NCI-H1417 treated with DMSO at 0.1 percent for 48 hours (cell line): ENCODE measurements around the gene MCFD2.
"Not testable (repeated sequence)": the region's sequence is repeated elsewhere in the genome, so short reads cannot be mapped to it uniquely, and the experiment has no call there.

ENCODE experiments used
- DNase-seq: peaks from one replicate; lab custom pipeline; 2025; lab: John Stamatoyannopoulos, UW

MCFD2 gene

DNA sequence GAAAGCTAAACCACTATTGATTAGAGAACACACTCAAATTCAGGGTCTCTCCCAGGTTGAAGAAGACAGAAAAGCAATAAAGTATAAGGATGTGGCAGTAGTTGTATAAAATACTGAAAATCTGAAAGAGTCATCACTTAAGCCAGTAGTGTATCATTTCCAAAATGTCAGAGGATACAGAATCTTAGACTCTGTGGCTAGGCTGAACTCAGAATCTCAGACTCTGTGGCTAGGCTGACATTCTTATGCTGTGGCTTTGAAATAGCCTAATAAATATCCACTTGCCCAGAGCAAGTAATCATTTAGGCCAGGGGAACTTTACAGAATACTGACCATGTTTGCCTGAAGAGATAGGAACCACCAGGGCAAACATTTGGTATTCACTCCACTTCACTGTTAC lies 13.1 kb downstream of the MCFD2 start:
- no peak for DNase-seq

DNA sequence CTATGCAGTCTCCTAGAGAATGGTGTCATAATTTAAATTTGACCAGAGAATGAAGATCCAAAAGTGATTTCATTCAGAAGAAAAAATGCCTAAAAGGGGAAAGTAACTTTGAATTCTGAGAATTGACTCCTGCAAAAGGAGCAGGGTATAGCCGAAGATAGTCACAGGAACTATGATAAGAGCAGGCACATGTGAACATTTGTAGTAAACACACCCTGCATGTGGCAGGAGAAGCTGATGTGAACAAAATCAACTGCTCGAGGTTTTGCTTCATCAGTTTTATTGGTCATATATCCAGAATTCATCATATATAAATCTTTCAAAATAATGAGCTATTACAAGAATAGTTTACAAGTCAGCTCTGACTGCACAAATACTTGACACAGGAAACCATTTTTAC lies 14.0 kb downstream of the MCFD2 start:
- DNase-seq, result no peak

DNA sequence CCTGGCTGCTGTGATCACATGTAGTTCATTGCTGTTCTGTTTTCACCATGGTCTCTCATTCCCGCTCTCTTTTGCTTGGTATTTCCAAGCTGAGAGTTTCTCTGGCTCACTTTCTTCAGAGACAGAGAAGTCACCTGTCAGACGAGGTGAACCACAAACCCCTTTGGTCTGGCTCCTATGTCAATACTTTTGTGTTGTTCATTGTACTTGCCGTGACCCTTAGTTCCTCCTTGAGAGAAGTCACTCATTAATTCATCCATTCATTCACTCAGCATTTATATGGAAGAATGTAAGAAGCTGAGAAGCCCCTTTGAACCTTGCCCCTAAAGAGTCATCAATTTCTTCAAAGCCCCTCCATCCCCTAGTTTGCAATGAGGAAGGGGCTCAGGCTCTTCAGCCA lies 15.2 kb downstream of the MCFD2 start:
- no peak for DNase-seq

DNA sequence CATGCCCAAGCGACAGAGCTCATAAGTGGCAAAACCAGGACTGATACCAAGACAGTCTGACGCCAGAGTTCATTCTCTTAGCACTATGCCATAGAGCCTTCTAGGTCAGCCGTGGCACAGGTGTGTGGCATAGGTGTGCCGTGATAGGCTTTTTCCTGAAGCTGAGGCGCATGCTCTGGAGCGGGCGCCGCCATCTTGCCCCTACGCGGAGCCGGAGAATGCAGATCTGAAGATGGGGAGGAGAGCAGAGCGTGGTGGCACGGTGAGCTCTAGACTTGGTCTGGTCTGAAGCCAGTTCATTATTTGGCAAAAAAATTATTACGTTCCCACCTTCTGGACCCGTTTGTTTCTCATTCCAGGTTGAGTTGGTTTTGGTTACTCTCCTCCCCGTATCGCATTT lies 16.6 kb downstream of the MCFD2 start:
- DNase-seq, result no peak

DNA sequence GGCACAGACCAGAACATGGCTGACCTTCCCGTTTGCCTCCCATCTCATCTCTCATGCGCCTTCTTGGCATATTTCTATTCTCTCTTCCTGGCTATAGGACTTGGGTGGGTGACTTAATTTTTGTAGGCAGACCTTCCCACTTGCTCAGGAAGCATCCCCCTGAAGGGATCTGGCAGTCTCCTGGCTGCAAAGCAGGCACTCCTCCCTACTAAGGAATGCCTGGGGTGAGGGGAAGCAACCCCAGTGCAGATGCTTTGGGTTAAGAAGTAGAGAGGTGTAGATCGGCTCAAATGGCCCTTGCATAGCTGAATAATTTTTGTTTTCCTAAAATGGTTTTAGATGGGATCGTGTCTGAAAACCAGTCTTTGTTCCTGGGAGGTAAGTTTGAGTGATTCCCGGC lies 17.6 kb downstream of the MCFD2 start:
- DNase-seq, result no peak

DNA sequence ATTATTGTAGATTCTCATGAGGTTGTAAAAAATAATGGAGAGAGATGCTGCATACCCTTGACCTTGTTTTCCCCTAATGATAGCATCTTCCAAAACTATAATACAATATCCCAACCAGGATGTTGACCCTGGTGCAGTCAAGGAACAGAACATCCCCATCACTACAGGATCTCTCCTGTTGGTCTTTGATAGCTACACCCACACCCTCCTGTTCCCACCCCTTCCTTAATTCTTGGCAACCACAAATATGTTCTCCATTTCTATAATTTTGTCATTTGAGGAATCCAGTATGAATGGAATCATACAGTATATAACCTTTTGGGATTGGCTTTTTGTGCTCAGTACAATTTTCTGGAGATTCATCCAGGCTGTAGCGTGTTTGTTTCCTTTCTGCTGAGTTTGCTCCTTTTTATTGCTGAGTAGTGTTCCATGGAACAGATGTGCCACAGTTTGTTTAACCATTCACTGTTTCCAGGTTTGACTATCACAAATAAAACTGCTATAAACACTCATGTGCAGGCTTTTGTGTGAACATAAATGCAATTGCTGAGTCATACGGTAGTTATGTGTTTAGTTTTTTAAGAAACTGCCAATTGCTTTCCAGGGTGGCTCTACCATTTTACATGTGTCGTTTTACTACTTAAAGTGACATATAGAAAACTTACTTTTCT lies 22.2 kb downstream of the MCFD2 start:
- DNase-seq, result no peak

DNA sequence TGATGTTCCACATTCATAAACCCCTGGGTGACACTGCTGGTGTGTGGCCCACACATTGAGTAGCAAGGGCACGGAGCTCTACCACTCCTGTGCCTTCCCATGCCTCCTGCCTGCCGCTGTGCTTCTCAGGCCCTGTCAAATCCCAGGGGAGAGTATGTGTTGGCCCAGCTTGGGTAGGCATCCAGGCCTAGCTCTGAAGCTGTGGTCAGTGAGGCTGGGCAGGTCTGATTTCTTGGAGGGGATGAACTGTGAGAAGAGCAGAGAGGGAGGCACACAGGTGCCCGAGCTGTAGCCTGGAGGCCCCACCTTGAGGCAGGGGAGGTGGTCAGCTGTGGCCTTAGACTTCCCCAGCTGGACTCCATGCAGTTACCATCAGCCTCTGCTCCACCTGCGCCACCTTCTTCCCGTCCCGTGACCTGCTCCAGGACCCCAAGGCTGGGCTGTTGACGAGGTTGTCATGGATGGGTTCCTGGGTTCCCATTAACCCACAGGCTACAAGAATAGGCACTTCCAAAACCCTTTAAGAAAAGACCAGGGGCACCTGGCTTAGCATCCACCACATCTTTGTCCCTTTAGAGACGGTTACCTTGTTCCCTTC lies 23.6 kb downstream of the MCFD2 start:
- no peak for DNase-seq

DNA sequence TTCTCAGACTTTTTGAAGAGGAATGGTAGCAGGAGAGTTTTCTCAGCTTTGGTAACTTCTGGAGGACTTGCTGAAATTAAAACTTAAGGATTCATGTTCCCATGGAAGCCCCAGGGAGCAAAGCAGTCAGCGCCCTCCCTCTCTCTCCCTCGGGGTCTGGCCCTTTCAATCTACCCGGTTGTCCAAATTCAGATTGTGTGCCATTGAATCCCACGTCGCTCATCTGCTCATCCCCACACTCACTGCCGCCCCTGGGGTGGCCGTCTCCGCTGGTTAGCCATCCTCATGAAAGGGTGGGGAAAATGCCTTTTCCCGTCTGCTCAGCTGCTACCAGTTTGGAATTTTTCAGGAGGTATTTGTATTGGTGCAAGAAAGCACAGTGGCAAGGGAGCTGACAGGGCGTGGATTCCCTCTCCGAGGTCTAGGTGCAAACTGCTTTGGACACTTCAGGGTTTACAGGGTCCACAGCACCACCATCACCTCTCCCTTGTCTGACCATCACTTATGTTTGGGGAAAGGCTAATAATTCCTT lies 27.1 kb downstream of the MCFD2 start:
- DNase-seq, result no peak

DNA sequence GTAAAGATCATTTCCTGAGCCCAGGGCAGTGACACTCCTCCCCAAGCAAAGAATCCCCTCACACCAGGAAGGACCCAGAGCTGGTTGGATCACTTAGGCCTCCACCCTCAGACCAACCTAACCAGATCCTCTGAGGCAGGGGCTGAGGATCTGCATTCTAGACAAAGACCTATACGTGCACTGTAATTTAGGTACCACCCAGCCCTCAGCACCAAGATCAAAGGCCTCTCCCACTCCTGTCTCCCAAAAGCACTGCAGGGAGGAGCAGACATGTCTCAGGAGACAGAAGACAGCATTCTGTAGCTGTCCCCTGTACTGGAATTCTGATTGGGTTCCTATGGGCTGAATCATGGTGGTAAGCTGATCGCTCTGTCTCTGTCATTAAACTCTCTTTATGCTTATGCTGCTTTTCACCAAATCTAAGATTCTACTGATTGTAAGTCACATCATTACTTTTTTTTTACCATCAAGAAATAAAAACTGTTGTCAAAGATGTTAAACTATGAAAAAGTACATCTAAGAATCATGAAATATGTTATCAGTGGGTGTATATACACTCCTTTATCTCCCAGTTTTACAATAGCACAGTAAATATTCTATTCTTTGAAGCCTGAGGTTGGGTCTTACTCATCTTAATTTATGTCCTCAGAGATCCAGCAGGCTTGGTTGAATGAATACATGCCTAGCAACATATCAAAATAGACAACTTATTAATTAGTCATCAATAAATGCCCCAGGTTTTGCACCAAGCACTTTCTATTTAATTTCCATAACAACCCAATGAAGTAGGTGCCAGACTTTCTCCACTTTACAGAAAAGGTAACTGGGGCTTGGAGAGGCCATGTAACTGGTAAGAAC lies 28.3 kb downstream of the MCFD2 start:
- DNase-seq, result no peak

DNA sequence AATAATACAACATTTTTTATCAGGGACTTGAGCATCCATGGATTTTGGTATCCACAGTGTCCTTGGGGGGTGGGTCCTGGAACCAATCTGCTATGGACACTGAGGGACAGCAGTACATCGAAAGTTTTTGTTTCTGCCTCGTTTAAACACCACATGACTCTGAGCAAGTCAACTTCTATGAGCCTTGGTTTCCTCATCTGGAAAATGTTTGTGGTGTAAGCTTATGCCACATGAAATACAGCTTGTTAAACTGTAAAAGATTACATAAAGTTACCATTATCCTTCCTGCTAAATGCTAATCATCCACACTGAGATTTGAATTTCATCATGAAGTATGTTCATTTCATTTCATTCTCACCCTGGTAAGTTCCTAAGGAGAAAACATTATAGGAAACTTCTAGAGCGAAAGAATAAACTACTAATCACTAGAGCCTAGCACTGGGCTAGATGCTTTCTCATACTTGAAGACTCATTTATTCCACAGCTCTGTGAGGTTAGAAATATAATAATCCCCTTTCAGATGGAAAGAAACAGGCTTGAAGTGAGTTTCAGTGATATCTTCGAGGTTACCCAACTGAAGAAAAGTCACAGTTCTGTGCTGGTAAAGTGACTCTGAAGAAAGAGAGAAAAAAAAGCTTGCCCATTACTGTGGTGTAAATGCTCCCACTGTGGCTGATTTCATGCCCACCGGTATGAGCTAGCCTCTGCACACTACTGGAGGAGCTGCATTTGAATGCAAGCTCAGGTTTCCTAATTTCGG lies 29.2 kb downstream of the MCFD2 start:
- DNase-seq, result no peak

DNA sequence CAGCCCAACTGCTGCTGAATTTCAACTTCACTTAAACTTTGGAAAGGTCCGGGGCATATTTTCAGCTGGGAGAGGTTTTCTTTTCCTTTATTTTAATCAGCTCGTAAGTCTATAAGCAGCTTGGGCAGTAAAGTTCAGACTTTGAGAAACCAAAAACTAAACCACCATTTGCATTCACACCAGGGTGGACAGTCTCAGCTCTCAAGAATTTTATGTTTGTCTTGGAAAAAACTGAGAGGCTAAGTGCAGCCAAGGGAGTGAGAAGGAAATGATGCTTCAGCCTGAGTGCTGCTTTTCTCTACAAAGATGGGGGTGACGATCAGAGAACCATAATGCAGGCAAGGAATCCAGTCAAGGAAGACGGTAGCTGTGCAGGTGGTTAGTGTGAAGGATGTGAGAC lies 30.2 kb downstream of the MCFD2 start:
- no peak for DNase-seq

DNA sequence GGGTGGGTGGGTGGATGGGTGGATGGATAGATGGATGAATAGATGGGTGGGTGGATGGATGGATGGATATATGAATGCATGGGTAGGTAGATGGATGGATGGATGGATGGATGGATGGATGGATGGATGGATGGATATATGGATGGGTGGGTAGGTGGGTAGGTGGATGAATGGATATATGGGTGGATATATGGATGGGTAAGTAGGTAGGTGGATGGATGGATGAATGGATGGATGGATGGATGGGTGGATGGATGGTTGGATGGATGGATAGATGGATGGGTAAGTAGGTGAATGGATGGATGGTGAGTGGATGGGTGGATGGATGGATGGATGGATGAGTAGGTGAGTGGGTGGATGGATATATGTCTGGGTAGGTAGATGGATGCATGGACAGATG lies 36.1 kb downstream of the MCFD2 start:
- no peak for DNase-seq

DNA sequence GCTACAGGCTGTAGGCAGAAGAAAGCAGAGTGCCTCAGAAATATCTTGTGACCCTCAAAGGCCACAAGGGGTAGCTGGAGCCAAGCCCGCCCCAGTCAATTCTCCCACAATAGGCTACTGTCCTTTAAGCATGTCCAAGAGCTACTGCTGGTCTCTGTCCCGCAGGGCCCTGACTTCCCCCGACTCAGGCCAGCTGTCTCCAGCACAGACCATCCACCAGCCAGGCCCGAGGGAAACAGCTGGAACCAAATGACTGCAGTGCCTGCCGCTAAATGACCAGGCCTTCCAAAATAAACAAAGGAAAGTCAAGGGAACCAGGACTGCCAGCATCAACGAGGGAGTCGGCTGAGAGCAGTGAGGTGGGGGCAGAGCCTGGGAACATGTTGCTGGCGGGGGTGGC lies 36.7 kb downstream of the MCFD2 start:
- DNase-seq, result no peak

DNA sequence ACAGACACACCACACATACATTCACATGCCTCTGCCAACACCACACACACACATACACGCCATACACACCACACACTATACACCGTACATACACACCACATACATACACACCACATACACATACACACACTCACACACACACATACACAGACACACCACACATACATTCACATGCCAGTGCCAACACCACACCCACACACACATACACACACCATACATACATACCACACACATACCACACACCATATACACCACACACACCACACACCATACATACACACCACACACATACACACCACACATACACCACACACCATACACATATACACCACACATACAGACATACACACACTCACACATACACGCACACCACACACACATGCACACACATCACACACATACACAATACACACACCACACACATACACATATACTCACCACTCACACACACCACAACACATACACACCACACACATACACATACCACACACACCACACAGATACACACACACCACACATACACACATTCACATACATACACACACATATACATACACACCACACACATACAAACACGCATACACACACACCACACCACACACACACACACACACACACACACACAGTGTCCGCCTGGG lies 37.2 kb downstream of the MCFD2 start:
- DNase-seq, result no peak

DNA sequence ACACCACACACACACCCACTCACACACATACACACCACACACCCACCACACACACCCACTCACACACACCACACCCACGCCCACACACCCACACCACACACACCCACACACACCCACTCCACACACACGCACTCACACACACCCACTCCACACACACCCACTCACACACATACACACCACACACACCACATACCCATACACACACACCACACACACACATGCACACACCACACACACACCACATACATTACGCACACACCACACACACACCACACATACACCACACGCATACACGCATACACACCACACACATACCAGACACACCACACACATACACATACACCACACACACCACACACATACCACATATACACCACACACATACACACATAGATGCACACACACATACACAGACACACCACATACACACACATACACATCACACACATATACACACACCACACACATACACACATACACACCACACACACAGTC lies 37.9 kb downstream of the MCFD2 start:
- no peak for DNase-seq

DNA sequence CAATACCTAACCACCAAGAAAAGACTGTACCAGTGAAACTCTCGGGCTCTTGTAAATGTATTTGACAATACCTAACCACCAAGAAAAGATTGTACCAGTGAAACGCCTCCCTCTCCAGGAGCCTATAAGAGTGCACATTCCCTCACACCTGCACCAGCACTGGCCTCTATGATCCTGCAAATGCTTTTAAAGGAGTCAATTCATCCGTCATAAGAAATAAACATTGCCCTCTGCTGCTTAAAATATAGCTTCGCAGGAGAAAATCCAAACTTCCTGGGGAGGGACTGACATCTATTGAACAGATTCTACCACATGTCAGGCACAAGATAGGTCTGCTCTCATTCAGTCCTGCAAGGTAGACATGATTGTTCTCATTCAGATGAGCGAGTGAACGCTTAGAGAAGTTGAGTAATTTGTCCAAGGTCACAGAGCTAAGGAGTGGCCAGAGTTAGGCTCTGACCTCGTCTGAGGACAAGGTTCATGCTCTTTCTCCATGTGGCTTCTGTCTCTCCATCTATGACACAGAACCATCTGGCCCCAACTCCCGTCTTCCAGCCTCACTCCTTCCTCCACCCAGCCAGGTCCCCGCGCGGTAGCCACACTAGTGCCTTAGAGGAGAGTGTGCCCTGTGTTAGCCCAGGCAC lies 38.7 kb downstream of the MCFD2 start:
- no peak for DNase-seq

DNA sequence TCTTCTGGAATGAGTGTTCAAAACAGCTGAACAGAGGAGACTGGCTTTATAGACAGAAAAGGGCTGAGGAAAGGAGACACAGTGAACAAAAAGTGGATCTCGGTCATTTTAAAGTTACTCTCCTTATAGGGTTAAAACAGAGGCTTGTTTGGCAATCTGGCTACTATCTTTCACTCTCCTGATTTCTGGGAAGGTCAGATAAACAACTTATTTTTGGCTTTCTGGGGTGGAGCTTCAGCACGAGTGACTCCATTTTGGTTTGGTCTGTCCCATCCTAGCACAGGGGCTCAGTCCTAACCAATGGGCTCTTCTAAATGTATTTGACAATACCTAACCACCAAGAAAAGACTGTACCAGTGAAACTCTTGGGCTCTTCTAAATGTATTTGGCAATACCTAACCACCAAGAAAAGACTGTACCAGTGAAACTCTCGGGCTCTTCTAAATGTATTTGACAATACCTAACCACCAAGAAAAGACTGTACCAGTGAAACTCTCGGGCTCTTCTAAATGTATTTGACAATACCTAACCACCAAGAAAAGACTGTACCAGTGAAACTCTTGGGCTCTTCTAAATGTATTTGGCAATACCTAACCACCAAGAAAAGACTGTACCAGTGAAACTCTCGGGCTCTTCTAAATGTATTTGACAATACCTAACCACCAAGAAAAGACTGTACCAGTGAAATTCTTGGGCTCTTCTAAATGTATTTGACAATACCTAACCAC lies 39.5 kb downstream of the MCFD2 start:
- DNase-seq, result not testable (repeated sequence)

DNA sequence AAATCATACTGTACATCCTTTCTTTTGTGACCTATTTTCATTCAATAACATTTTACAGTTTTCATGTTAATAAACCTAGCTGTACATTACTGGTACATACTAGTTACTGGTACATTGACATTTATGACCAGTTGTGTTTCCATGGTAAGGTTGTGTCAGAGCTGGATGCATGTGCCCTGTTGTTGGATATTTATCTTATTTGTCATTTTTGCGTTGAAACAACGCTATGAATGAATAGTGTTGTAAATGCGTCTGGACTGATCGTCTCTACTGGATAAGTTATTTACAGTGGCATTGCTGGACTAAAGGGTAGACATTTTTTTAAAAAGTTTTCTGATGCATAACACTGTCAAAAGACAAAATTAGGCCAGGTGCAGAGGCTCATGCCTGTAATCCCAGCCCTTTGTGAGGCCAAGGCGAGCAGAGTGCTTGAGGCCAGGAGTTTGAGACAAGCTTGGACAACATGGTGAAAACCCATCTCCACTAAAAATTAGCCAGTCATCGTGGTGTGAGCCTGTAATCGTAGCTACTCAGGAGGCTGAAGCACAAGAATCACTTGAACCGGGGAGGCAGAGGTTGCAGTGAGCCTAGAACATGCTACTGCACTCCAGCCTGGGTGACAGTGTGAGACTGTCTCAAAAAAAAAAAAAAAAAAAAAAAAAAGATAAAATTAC lies 40.2 kb downstream of the MCFD2 start:
- DNase-seq, result no peak

DNA sequence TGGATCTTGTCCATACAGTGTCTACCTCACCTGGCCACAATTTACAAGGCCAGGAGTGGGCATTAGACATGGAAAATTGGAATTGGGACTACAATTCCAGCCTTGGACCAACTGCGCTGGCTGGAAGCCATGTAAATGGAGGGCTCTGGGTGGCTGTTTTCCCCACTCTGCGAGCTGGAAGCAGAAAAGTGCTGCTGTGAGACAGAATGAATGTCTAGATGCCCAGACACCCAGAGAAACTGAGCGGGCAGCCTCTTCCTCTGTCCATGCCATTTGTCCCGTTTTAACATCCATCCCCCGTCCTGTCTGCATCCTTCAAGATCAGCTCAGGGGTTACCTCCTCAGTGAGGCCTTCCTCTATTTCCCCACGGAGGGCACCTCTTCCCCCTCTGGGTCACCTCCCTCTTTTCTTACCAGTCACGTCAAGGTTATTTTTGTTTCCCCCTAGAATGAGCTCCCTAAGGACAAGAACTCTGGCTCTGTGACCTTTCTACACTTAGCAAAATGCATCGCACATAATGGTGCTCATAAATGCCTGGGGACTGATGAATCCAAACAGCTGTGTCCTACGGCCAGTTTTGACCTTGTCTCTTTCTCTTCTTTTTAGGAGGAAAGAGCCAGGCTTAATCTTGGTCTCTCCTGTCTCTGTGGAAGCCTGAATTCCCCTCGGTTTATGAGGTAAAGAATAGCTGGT lies 41.2 kb downstream of the MCFD2 start:
- no peak for DNase-seq
